H9 (cell line): ENCODE results near the gene NOS1AP. TPM values are rescaled to one million over a fixed set of nuclear protein-coding genes. Genes with fewer than 3 reads are reported as not detected.

Experiments used
- DNase-seq: peaks from one replicate; pipeline ENCODE4 v3.0.0-alpha.2; 2017
- H2AFZ ChIP-seq: one replicate; pipeline ENCODE4 v1.6.1; 2013; ENCODE audit warnings: mild to moderate bottlenecking, low read length, control low read depth, moderate library complexity
- H2AK5ac ChIP-seq: 2 replicates; pipeline ENCODE4 v1.6.1; 2013; ENCODE audit warnings: low read length, control low read depth, mixed read lengths; ENCODE audit not compliant: insufficient read length
- H2BK120ac ChIP-seq: one replicate; pipeline ENCODE4 v1.6.1; 2013; ENCODE audit warnings: low read depth, mild to moderate bottlenecking, low read length, control low read depth, inconsistent platforms; ENCODE audit not compliant: poor library complexity, severe bottlenecking
- H2BK12ac ChIP-seq: 2 replicates; pipeline ENCODE4 v1.6.1; 2013; ENCODE audit warnings: low read length, control low read depth, mixed read lengths, low read depth; ENCODE audit not compliant: insufficient read length
- H2BK15ac ChIP-seq: 2 replicates; pipeline ENCODE4 v1.6.1; 2013; ENCODE audit warnings: low read depth, low read length, control low read depth
- H2BK20ac ChIP-seq: one replicate; pipeline ENCODE4 v1.6.1; 2013; ENCODE audit warnings: low read depth, mild to moderate bottlenecking, low read length, control low read depth, inconsistent platforms; ENCODE audit not compliant: poor library complexity, severe bottlenecking
- H2BK5ac ChIP-seq: 2 replicates; pipeline ENCODE4 v1.6.1; 2013; ENCODE audit warnings: low read length, control low read depth, mixed read lengths; ENCODE audit not compliant: insufficient read length
- H3K14ac ChIP-seq: 2 replicates; pipeline ENCODE4 v1.6.1; 2013; ENCODE audit warnings: low read length, control low read depth; ENCODE audit not compliant: insufficient read depth
- H3K18ac ChIP-seq: 2 replicates; pipeline ENCODE4 v1.6.1; 2013; ENCODE audit warnings: low read depth, mild to moderate bottlenecking, mixed read lengths, low read length, control low read depth; ENCODE audit not compliant: insufficient read length
- H3K23ac ChIP-seq: 2 replicates; pipeline ENCODE4 v1.6.1; 2013; ENCODE audit warnings: low read length, control low read depth, mixed read lengths, low read depth; ENCODE audit not compliant: insufficient read length
- H3K23me2 ChIP-seq: 2 replicates; pipeline ENCODE4 v1.6.1; 2013; ENCODE audit warnings: low read depth, mild to moderate bottlenecking, mixed read lengths, low read length, control low read depth; ENCODE audit not compliant: insufficient read length, poor library complexity, severe bottlenecking
- H3K27ac ChIP-seq: 2 replicates; pipeline ENCODE4 v1.5.1; 2013; ENCODE audit warnings: low read length, control low read depth, mixed read lengths, low read depth; ENCODE audit not compliant: insufficient read length
- H3K27me3 ChIP-seq: 2 replicates; pipeline ENCODE4 v1.6.1; 2013; ENCODE audit warnings: low read length, control low read depth, inconsistent platforms; ENCODE audit not compliant: insufficient read depth
- H3K4ac ChIP-seq: 2 replicates; pipeline ENCODE4 v1.6.1; 2013; ENCODE audit warnings: low read depth, mild to moderate bottlenecking, control low read depth, inconsistent platforms, low read length, moderate library complexity
- H3K4me1 ChIP-seq: 2 replicates; pipeline ENCODE4 v1.6.1; 2013; ENCODE audit warnings: low read length, control low read depth, inconsistent platforms; ENCODE audit not compliant: insufficient read depth
- H3K4me2 ChIP-seq: 2 replicates; pipeline ENCODE4 v1.6.1; 2013; ENCODE audit warnings: low read length, control low read depth, mixed read lengths; ENCODE audit not compliant: insufficient read length, insufficient read depth
- H3K56ac ChIP-seq: 2 replicates; pipeline ENCODE4 v1.6.1; 2013; ENCODE audit warnings: low read depth, mild to moderate bottlenecking, mixed read lengths, low read length, control low read depth; ENCODE audit not compliant: insufficient read length
- H3K79me1 ChIP-seq: 2 replicates; pipeline ENCODE4 v1.6.1; 2013; ENCODE audit warnings: low read depth, mild to moderate bottlenecking, moderate library complexity, low read length, control low read depth, inconsistent platforms; ENCODE audit not compliant: insufficient read depth, poor library complexity, severe bottlenecking
- H3K79me2 ChIP-seq: 2 replicates; pipeline ENCODE4 v1.6.1; 2013; ENCODE audit warnings: low read length, control low read depth, inconsistent platforms; ENCODE audit not compliant: insufficient read depth
- H3K9ac ChIP-seq: 2 replicates; pipeline ENCODE4 v1.6.1; 2013; ENCODE audit warnings: low read length, control low read depth, mixed read lengths; ENCODE audit not compliant: insufficient read length; ENCODE audit errors: extremely low read depth
- H3K9me3 ChIP-seq: one replicate; pipeline ENCODE4 v1.6.1; 2013; ENCODE audit warnings: low read depth, low read length, inconsistent platforms; ENCODE audit not compliant: control insufficient read depth
- H3T11ph ChIP-seq: one replicate; pipeline ENCODE4 v1.6.1; 2013; ENCODE audit warnings: mild to moderate bottlenecking, low read length, control low read depth, inconsistent platforms
- H4K20me1 ChIP-seq: one replicate; pipeline ENCODE4 v1.6.1; 2013; ENCODE audit not compliant: control insufficient read depth, insufficient read length, insufficient read depth
- H4K5ac ChIP-seq: 2 replicates; pipeline ENCODE4 v1.6.1; 2013; ENCODE audit warnings: low read depth, mild to moderate bottlenecking, mixed read lengths, low read length, control low read depth; ENCODE audit not compliant: insufficient read length
- H4K8ac ChIP-seq: replicated peaks from 2 replicates; pipeline ENCODE4 v1.6.1; 2013; ENCODE audit warnings: low read length, control low read depth, mixed read lengths, low read depth; ENCODE audit not compliant: insufficient read length
- H4K91ac ChIP-seq: 2 replicates; pipeline ENCODE4 v1.6.1; 2013; ENCODE audit warnings: low read depth, mild to moderate bottlenecking, moderate library complexity, mixed read lengths, low read length, control low read depth; ENCODE audit not compliant: insufficient read length
- H3K27ac Mint-ChIP-seq, 3 experiments: 2 replicates in 2 of 3; 3 replicates in 1 of 3; pipeline ENCODE4 v1.8.0; 2020 to 2021; ENCODE audit warnings: mixed read lengths in 3 of 3, mild to moderate bottlenecking in 1 of 3, moderate library complexity in 1 of 3
- H3K27me3 Mint-ChIP-seq: 2 replicates; pipeline ENCODE4 v1.8.0; 2021; ENCODE audit warnings: low read depth, mild to moderate bottlenecking, moderate library complexity, mixed read lengths
- H3K36me3 Mint-ChIP-seq, 3 experiments: 2 replicates in 2 of 3; 3 replicates in 1 of 3; pipeline ENCODE4 v1.8.0; 2020 to 2021; ENCODE audit warnings: low read depth in 3 of 3, mixed read lengths in 3 of 3; ENCODE audit not compliant: insufficient read depth in 1 of 3
- H3K4me1 Mint-ChIP-seq, 2 experiments: 2 replicates each; pipeline ENCODE4 v1.8.0; 2020; ENCODE audit warnings: mixed read lengths in 2 of 2
- H3K4me3 Mint-ChIP-seq, 2 experiments: 2 replicates in 1 of 2; 3 replicates in 1 of 2; pipeline ENCODE4 v1.8.0; 2020 to 2021; ENCODE audit warnings: mild to moderate bottlenecking in 2 of 2, mixed read lengths in 2 of 2, moderate library complexity in 1 of 2
- H3K9me3 Mint-ChIP-seq, 2 experiments: 2 replicates in 1 of 2; 3 replicates in 1 of 2; pipeline ENCODE4 v1.8.0; 2020; ENCODE audit warnings: mild to moderate bottlenecking in 2 of 2, mixed read lengths in 2 of 2, moderate library complexity in 1 of 2
- CTCF ChIP-seq: fragments of 200-600 bp; sonication (generic); conservative IDR thresholded peaks from 3 replicates; pipeline ENCODE4 v1.8.0; 2021; ENCODE audit warnings: antibody characterized with exemption, mild to moderate bottlenecking
- WGBS: extraction: QIAGEN DNeasy Blood & Tissue Kit; methylation state at CpG from one replicate; pipeline ENCODE4 v1.1.7; 2013; ENCODE audit warnings: missing lambda C conversion rate, low lambda C conversion rate, mixed read lengths; ENCODE audit not compliant: insufficient read length; ENCODE audit errors: extremely low coverage; 5-methylcytosine and 5-hydroxymethylcytosine counted together
- total RNA-seq: library from RNA; stranded (reverse); gene quantifications from 2 replicates; pipeline ENCODE4 v1.2.1, GENCODE V29; 2021

NOS1AP gene
- total RNA-seq, 1 experiment from 2014 or later, result 8.4 TPM

DNA sequence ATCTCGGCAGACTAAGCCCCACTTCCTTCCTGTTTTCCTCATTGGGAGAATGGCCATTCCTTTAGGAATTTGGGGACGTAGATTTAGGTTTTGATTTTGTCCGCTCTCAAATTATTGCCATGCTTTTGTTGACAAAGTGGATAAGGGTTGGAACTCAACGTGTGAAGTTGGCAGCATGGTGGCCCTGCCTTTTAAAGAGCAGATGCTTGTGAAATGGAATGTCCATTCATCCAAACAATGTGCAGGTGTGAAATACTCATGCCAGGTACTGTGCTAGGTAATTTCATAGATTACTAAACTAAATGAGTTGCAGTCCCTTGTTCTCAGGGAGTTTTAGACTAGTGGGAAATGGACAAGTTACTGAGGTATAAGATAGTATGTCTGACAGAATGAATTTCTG lies 232.2 kb downstream of the NOS1AP start:
- TF ChIP-seq CTCF, result no peak

More for the DNA sequence above, 232.2 kb downstream of the NOS1AP start:
- Histone ChIP-seq H3K27ac (no peak overlapping the region), H4K8ac (no peak overlapping the region), H2BK15ac (no peak overlapping the region), H3K27me3 (no peaks in the 10 kb centered on the region), H2BK5ac (no peak overlapping the region), H4K91ac (no peak overlapping the region), H2AFZ (no peak overlapping the region), H2BK12ac (no peak overlapping the region), H4K5ac (no peak overlapping the region), H3K9ac (no peak overlapping the region), H3K79me2 (no peaks in the 10 kb centered on the region), H2BK20ac (no peak overlapping the region), H3K23me2 (no peaks in the 10 kb centered on the region), H2BK120ac (no peak overlapping the region), H3K23ac (no peak overlapping the region), H3K4me2 (no peak overlapping the region), H2AK5ac (no peak overlapping the region), H3K4me1 (peaks cover 5% of the 10 kb centered on the region; the same call in 1 of the 2 replicates), H3K14ac (no peak overlapping the region), H3K56ac (no peak overlapping the region), H3K9me3 (no peaks in the 10 kb centered on the region), H3T11ph (no peak overlapping the region), H3K79me1 (no peaks in the 10 kb centered on the region), H3K18ac (no peak overlapping the region), H4K20me1 (no peaks in the 10 kb centered on the region), H3K4ac (no peak overlapping the region)
- DNase-seq, result no peak
- no CpG with 5 or more reads among the region's 4 CpGs for WGBS
- Mint-ChIP-seq H3K9me3 (no peaks in the 10 kb centered on the region), H3K4me1 (peaks cover 15 to 18% of the 10 kb centered on the region in 2 experiments), H3K4me3 (no peak overlapping the region), H3K36me3 (no peaks in the 10 kb centered on the region; a peak in 3 of 7 replicates), H3K27me3 (no peaks in the 10 kb centered on the region), H3K27ac (no peak overlapping the region)
